NCI-H524 treated with DMSO at 0.1 percent for 48 hours (cell line): ENCODE results near the gene STK24.

Experiments used
- DNase-seq: peaks from one replicate; lab custom pipeline; 2025; lab: John Stamatoyannopoulos, UW

STK24 gene

GRCh38 chr13:98511435-98511834, 65.5 kb downstream of the STK24 start:
- no peak for DNase-seq

GRCh38 chr13:98510156-98510509, 66.8 kb downstream of the STK24 start:
- DNase-seq = no peak

DNA sequence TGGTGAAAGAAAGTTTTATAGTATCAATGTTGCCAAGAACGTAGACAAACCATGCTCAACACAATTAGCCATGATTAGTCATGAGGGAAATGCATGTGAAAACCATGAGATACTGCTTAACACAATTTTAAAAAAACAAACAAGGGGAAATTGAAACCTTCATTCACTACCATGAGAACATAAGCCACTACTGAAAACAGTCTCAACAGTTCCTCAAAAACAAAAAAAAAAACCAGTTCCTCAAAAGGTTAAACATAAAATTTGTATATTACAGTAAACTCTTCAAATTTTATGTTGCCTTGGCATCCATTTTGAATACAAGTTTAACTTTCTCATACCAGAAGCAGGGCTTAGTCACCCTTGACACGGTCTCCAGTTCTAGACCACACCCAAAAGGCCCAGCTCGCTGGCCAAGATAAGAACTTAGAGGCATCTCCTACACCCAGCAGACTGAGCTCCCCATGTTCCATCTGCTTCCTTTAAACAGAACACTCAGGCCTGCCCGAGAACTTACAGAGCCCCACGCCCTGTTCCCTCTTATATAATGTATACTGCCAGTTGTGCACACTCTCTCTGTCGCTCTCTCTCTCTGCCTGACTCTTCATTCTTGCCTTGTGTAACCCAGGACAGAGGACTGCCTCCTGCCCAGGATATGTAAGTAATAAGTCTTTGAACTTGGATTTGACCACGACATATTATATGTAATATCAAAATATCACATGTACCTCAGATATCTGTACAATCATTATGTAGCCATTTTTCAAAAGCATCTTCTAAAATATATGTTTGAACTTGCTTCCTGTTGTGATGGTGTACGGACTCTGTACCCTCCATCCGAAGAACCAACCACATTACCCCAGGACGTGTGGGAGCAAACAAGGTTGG, 67.4 kb downstream of the STK24 start:
- no peak for DNase-seq

DNA sequence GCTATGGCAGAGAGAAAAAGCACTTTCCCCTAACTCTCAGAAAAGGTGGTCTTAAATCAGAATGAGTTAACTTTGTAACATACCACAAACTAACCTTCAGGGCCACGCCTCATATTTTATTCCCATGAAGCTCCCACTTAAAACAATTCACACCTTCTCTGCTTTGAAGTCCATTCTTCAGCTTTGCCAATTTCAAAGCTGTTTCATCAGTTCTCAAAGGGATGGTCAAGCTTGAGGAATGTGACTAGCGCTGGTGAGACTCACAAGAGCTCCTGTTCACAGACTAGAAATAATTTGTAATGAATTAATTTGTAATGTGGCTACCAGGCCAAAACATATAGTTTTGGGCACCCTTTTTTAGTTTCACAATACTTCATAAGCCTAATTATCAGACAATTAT, 68.2 kb downstream of the STK24 start:
- no peak for DNase-seq

DNA sequence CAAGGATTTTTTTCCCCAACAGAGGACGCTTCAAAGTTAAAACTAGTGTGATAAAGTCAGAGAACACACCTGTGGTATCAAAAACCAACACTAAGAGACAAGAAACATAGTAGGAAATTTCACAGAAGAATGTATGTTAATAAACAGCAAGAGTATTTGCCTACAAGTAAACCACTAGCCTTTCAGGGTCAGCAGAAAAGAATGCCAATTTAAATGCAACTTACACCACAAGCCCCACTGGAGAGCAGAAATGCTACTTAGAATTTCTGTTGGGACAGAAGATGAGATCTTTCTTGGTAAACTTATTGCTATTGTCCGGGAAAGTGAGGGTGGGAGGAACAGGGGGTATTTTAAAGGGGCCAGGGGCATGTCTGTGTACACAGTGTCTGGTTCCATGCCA, 68.6 kb downstream of the STK24 start:
- no peak for DNase-seq

DNA sequence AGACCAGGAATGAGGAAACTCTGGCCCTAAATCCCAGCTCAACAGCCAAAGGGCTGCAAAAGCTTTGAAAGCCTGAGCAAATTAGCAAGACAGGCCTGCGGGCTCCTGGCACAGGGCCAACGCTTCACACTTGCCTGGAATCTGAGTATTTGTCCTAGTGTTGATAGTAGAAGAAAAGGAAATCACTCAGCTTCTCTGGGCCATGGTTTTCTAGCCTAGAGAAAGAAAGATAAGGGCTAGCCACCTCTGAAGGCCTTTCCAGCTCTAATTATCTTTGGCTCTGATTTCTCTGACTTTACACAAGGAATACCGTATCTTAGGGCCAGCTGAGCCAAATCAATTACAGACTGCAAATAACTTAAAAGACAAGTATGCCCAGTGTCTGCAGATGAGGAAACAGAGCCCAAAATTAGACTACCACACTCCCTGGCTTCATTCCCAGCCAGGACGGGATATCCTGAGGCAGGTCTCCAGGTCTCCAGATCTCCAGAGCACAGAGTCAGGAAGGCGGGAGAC, 69.6 kb downstream of the STK24 start:
- DNase-seq = no peak

DNA sequence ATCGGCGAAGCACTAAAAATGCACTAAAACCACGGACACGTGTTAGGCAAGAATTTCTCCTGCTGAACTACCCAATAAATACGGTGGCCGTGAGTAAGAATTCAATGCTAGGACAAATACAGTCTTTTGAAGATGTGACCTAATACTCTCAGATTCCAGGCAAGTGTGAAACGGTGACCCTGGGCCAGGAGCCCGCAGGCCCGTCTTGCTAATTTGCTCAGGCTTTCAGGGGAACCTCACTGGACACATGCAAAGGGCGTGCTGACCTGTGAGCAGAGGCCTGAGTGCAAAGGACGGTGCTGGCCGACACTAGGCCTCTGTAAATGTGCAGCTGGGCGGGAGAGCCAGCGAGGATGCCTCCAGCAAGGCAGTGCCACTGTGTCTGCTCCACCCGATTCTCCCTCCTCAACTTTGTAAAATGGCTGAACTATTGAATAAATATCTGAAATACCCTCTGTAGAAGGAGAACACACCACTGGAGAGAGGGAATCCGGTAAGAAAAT, 70.1 kb downstream of the STK24 start:
- no peak for DNase-seq

DNA sequence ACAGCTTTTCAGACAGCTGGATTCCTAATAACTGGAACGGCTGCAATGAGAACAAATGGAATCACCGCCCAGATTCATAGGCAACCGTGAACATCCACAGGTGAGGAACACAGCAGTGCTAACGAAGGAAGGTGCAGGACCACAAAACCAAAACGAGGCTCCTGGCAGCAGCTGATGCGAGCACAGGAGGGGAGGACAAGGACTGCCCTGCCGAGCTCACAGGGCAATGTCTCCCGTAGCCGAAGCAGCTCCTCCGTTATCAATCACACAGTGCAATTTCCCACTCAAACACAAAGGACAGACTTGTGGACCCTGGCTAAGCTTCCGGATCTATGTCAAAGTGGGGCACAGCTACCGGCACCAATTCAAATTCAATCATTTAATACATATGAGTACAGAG, 70.6 kb downstream of the STK24 start:
- no peak for DNase-seq

GRCh38 chr13:98505217-98505616, 71.7 kb downstream of the STK24 start:
- no peak for DNase-seq

GRCh38 chr13:98504371-98504963, 72.4 kb downstream of the STK24 start:
- no peak for DNase-seq

- DNase-seq = no peak
Measured at GRCh38 chr13:98504029-98504351, 72.9 kb downstream of the STK24 start.

GRCh38 chr13:98503175-98504028, 73.5 kb downstream of the STK24 start:
- no peak for DNase-seq

DNA sequence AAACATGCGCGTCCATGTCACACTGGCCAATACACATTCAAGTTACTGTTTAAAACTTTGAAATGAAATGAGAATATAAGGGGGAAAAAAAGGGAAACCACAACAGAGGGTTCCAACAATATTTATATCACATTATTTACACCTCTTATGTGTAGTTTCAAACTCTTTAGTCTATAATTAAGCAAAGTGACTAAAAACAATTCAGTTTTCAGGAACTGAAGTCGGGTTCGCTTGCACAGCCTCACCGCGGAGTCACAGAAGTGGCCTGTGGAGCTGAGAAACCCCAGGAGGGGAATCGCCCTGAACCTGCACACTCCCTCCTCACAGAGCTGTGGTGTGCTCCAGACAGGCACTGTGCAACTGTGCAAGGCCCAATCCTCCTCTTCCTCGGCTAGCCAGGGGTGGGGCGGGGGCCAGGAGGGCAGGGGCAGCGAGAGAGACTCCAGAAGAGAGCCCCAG, 75.9 kb downstream of the STK24 start:
- DNase-seq = no peak

DNA sequence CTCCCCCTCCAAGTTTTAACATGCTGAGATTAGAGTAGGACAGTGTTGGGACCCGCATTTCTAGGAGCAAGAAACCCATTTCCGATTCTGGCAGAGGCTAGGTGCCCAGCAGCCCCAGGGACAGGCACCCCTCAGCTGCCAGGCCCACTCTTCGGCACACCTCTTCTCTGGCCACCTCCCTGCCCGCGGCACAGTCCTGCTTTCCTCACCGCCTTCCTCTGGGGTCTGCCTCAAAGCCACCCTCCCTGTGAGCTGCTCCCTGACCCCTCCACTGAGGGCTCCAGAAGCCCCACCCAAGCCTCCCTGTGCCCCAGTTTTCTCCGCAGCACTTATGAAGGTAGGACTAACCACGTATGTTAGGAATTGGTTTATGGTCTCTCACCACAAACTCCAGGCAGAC, 79.9 kb downstream of the STK24 start:
- DNase-seq = no peak

DNA sequence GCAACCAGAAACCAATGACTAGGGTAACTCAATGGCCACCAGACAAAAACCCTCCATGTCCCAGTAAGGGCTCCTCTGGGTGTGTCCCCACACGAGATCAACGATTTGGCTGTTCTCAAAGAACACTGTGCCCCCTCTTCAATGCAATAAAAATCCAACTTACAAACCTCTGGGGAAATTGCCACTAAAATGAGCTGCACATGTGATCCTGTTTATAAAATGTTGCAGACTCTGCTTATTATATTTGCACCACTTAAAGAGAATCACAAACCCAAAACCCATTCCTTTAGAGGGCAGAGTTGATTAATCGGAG, 80.5 kb downstream of the STK24 start:
- no peak for DNase-seq

DNA sequence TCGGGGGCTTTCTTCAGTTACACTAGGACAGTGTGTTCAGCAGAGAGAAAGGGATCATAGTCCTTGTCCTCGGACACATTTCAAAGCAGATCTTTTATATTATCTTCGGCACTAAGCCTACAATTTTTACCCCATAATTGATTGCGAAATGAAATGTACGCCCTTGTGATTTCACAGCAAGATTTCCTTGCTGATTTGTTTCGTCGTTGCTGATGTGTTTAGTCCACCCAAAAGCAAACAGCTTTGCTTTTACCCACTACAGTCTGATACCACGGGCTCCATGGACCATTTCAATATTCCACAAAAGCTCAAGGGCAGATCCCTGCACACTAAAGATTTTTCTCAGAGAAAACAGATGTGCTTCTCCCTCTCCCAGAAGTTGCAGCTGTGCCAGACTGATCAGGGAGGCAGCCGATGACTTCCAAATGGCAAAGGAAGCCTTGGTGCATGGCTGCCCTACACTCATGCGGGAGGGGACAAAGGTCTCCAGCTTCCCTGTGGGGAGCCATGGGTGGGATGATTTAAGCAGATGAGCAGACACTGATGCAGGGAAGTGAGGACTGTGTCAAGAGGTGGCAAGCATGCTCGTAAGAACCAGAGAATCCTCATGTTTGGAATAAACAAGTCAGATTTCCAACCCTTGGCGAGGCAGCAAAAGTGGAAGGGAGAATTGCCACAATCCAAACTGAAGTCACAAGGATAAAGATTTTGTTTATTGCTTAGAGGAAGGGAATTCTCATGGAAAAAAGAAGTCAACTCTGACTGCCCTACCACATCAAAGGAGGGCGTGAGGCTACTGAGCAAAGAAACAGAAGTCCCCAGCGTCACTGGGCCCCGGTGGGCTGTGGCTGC, 81.1 kb downstream of the STK24 start:
- DNase-seq = no peak

DNA sequence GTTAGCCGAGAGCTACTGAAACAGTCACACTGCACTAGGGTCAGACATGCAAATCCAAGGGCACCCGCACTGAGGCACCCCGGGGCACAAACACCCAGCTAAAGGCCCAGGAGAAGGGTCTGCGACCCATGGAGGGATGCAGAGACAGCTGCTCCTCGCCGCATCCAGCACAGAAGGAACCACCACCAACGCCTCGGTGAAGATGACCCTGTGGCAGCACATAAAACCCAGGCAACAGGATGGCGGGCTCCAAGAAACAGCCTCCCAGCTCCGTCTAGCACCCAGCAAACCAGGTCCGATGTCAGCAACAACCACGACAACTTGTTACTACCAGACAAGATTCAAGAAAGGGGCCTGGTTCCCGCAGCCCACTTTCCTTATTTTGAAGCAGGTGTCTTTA, 82.1 kb downstream of the STK24 start:
- no peak for DNase-seq

GRCh38 chr13:98493042-98493712, 83.7 kb downstream of the STK24 start:
- DNase-seq = no peak

- DNase-seq = no peak
Measured at GRCh38 chr13:98492335-98493041, 84.4 kb downstream of the STK24 start.

DNA sequence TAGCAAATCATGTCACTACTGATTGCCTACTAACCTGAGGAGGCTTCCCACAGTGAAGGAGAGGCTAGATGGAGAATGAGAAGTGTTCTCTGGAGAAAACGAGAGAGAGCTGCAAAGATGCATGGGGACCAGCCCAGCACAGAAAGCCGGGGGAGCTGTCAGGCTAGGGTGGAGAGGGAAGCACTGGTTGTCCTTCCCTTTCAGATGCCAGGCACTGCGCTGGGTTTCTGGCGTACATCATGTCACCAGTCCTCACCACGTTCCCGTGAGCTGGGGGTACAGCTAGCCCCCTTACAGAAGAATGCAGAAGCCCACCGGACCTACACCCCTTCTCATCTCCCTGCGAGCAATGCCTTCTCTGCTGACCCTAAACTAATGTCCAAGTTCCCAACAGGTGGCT, 86.0 kb downstream of the STK24 start:
- no peak for DNase-seq
